Cardiac muscle cell (in vitro differentiated cells and primary cell): ENCODE results near the gene STAC2. TPM values are rescaled to one million over a fixed set of nuclear protein-coding genes. Genes with fewer than 3 reads are reported as not detected.
A peak's percentile ranks its signal among the peaks of the same experiment; 100 is the strongest.

Experiments
- DNase-seq, 2 donors: peaks; one replicate each; pipeline versions ENCODE4 v3.0.0 to v3.0.0-alpha.2; 2010 to 2017; ENCODE audit warnings: low read depth in 1 of 2, low spot score in 1 of 2
- H3K27ac ChIP-seq: fragments of 200-600 bp; sonication (generic); 2 replicates; pipeline ENCODE4 v1.5.1; 2016
- H3K27me3 ChIP-seq: fragments of 200-600 bp; sonication (generic); 2 replicates; pipeline ENCODE4 v1.6.0; 2016; ENCODE audit warnings: control low read depth
- H3K36me3 ChIP-seq: fragments of 200-600 bp; sonication (generic); 2 replicates; pipeline ENCODE4 v1.5.1; 2016; ENCODE audit warnings: control low read depth
- H3K4me1 ChIP-seq: fragments of 200-600 bp; sonication (generic); 2 replicates; pipeline ENCODE4 v1.8.1; 2017; ENCODE audit warnings: low read depth, mild to moderate bottlenecking, mixed run types
- H3K4me3 ChIP-seq: fragments of 200-600 bp; sonication (generic); 2 replicates; pipeline ENCODE4 v1.5.1; 2016; ENCODE audit warnings: mild to moderate bottlenecking
- H3K9me3 ChIP-seq: fragments of 200-600 bp; sonication (generic); 2 replicates; pipeline ENCODE4 v1.5.1; 2017; ENCODE audit warnings: low read depth, mild to moderate bottlenecking, control low read depth
- CTCF ChIP-seq: IDR thresholded peaks from 2 replicates; pipeline ENCODE4 v1.5.1; 2012; ENCODE audit warnings: low read depth, mild to moderate bottlenecking, low read length
- polyA plus RNA-seq: library from polyadenylated mRNA; unstranded; fragments of >200 nt; fragmentation: Nextera tagmentation; extraction: Ambion mirVana; gene quantifications from 2 replicates; pipeline ENCODE4 v1.2.1, GENCODE V29; 2016
- total RNA-seq: library from RNA; depleted of rRNA; stranded (reverse); fragments of >200 nt; gene quantifications from 2 replicates; pipeline ENCODE4 v1.2.3, GENCODE V29; 2016

STAC2 gene
- total and polyA plus RNA-seq, 2 experiments from 2014 or later, result 0.17 to 0.21 TPM

GRCh38 chr17:39237586-39237985 is 11.8 kb upstream of the STAC2 start:
- no peak for DNase-seq
- Histone ChIP-seq H3K4me1 (no peaks in the 10 kb centered on the region), H3K9me3 (no peaks in the 10 kb centered on the region), H3K4me3 (no peak overlapping the region), H3K27ac (no peak overlapping the region), H3K36me3 (no peaks in the 10 kb centered on the region), H3K27me3 (no peaks in the 10 kb centered on the region)
- TF ChIP-seq CTCF, result no peak

DNA sequence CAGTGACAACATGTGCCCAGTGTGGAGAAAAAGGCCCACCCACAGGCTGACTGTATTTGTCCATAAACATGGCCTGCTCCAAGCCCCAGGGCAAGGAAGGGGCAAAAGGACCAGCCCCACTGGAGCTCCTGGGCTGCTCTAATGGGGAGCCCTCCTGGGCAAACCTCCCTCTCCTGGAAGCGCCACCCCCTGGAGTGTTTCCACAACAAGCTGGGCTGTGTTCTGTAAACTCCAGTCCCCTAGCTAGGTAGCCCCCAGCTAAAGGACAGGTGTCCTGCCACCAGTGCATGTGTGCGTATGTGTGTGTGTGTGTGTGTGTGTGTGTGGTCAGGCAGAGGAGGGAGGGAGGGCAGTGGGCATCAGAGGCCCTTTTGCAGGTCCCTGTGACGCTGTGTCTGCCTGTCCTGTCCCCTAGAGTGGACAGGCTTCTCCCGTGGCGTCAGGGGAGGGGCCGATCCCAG is 11.3 kb upstream of the STAC2 start:
- no peaks in the 10 kb centered on the region for H3K4me1 ChIP-seq
- H3K27me3 ChIP-seq, result no peaks in the 10 kb centered on the region
- TF ChIP-seq CTCF, result no peak
- DNase-seq, result no peak
- no peak overlapping the region for H3K4me3 ChIP-seq
- no peaks in the 10 kb centered on the region for H3K36me3 ChIP-seq
- H3K9me3 ChIP-seq, result no peaks in the 10 kb centered on the region
- no peak overlapping the region for H3K27ac ChIP-seq

- Histone ChIP-seq H3K27me3 (no peaks in the 10 kb centered on the region), H3K9me3 (no peaks in the 10 kb centered on the region), H3K4me3 (no peak overlapping the region), H3K4me1 (no peaks in the 10 kb centered on the region), H3K36me3 (no peaks in the 10 kb centered on the region), H3K27ac (no peak overlapping the region)
- no peak for TF ChIP-seq CTCF
- no peak for DNase-seq
These were observed 10.7 kb upstream of the STAC2 start for GRCh38 chr17:39236450-39236927.

- H3K4me3 ChIP-seq, result no peak overlapping the region
- no peaks in the 10 kb centered on the region for H3K4me1 ChIP-seq
- no peak overlapping the region for H3K27ac ChIP-seq
- H3K36me3 ChIP-seq, result no peaks in the 10 kb centered on the region
- peak; percentile 64 to 70 for DNase-seq
- no peaks in the 10 kb centered on the region for H3K9me3 ChIP-seq
- no peaks in the 10 kb centered on the region for H3K27me3 ChIP-seq
- TF ChIP-seq CTCF, result peak; percentile 73
These were observed 10.1 kb upstream of the STAC2 start for GRCh38 chr17:39235555-39236449.

- no peaks in the 10 kb centered on the region for H3K36me3 ChIP-seq
- no peaks in the 10 kb centered on the region for H3K9me3 ChIP-seq
- peak; percentile 84 for TF ChIP-seq CTCF
- no peak overlapping the region for H3K4me3 ChIP-seq
- no peaks in the 10 kb centered on the region for H3K27me3 ChIP-seq
- DNase-seq, result peak; percentile 62 to 63
- H3K4me1 ChIP-seq, result no peaks in the 10 kb centered on the region
- no peak overlapping the region for H3K27ac ChIP-seq
These were observed 6.1 kb upstream of the STAC2 start for GRCh38 chr17:39231591-39232551.
